Smooth muscle cell (in vitro differentiated cells): ENCODE measurements around the gene DTX1. TPM values are rescaled to one million over a fixed set of nuclear protein-coding genes. Genes with fewer than 3 reads are reported as not detected.

ENCODE experiments used
- polyA plus RNA-seq: library from polyadenylated mRNA; unstranded; fragments of >200 nt; fragmentation: Nextera tagmentation; extraction: Ambion mirVana; gene quantifications from 2 replicates; pipeline ENCODE4 v1.2.1, GENCODE V29; 2016
- total RNA-seq: library from RNA; depleted of rRNA; stranded (reverse); fragments of >200 nt; gene quantifications from 2 replicates; pipeline ENCODE4 v1.2.3, GENCODE V29; 2014

DTX1 gene
- total and polyA plus RNA-seq, 2 experiments from 2014 or later = 0.09 to 1.1 TPM

Other genes with a start within 250 kb of the DTX1 start
- not detected in 2 replicates for gene OAS1, start 149.8 kb upstream of the DTX1 start, total RNA-seq
- 0.27 TPM in 1 of 2 replicates, not detected in the other for gene OAS1, start 149.8 kb upstream of the DTX1 start, polyA plus RNA-seq
- 0.13 and 1.1 TPM in 2 replicates for gene OAS3, start 118.3 kb upstream of the DTX1 start, total RNA-seq
- 1.9 TPM in 1 of 2 replicates, not detected in the other for gene OAS3, start 118.3 kb upstream of the DTX1 start, polyA plus RNA-seq
- gene OAS2, start 78.2 kb upstream of the DTX1 start, total RNA-seq = not detected in 2 replicates
- gene OAS2, start 78.2 kb upstream of the DTX1 start, polyA plus RNA-seq = not detected in 2 replicates
- not detected in 2 replicates for gene RASAL1, start 79.0 kb downstream of the DTX1 start, total RNA-seq
- not detected in 2 replicates for gene RASAL1, start 79.0 kb downstream of the DTX1 start, polyA plus RNA-seq
- gene CFAP73, start 93.0 kb downstream of the DTX1 start, total RNA-seq = not detected in 2 replicates
- not detected in 2 replicates for gene CFAP73, start 93.0 kb downstream of the DTX1 start, polyA plus RNA-seq
- gene DDX54, start 128.7 kb downstream of the DTX1 start, total RNA-seq = 19.3 and 39.3 TPM in 2 replicates
- 28.3 and 32.5 TPM in 2 replicates for gene DDX54, start 128.7 kb downstream of the DTX1 start, polyA plus RNA-seq
- gene RITA1, start 129.0 kb downstream of the DTX1 start, total RNA-seq = 9.1 and 9.6 TPM in 2 replicates
- gene RITA1, start 129.0 kb downstream of the DTX1 start, polyA plus RNA-seq = 12.2 and 14.0 TPM in 2 replicates
- gene TPCN1, start 164.7 kb downstream of the DTX1 start, total RNA-seq = 12.1 and 12.9 TPM in 2 replicates
- gene TPCN1, start 164.7 kb downstream of the DTX1 start, polyA plus RNA-seq = 29.2 and 29.6 TPM in 2 replicates